Kidney epithelial cell (primary cell): Measurements from ENCODE around the gene CSNK1A1. TPM values are rescaled to one million over a fixed set of nuclear protein-coding genes. Genes with fewer than 3 reads are reported as not detected.

Experiments
- DNase-seq: peaks from one replicate; pipeline ENCODE4 v3.0.0-alpha.2; 2010; ENCODE audit warnings: low read depth
- H3K27me3 ChIP-seq: 2 replicates; pipeline ENCODE4 v1.6.0; 2011; ENCODE audit warnings: low read length; ENCODE audit not compliant: control insufficient read depth, insufficient read depth
- H3K36me3 ChIP-seq: 2 replicates; pipeline ENCODE4 v1.5.1; 2011; ENCODE audit warnings: low read length; ENCODE audit not compliant: control insufficient read depth, insufficient read depth
- H3K4me3 ChIP-seq: 2 replicates; pipeline ENCODE4 v1.5.1; 2011; ENCODE audit warnings: low read depth, mild to moderate bottlenecking, control low read depth, low read length
- total RNA-seq: library from RNA; depleted of rRNA; stranded (reverse); fragments of >200 nt; gene quantifications from 2 replicates; pipeline ENCODE4 v1.2.3, GENCODE V29; 2015
- TF ChIP-seq, protein P1 (sequence below): IDR thresholded peaks from 2 replicates; pipeline ENCODE4 v1.5.1; 2011; ENCODE audit warnings: mild to moderate bottlenecking, moderate library complexity, low read length, control low read depth, inconsistent platforms; ENCODE audit not compliant: insufficient read depth, poor library complexity, severe bottlenecking

The CSNK1A1 gene
- total RNA-seq, 1 donor from 2014 or later: 270 TPM

- no peaks in the 10 kb centered on the region for H3K36me3 ChIP-seq
- no peak for DNase-seq
- H3K27me3 ChIP-seq: no peaks in the 10 kb centered on the region
- TF ChIP-seq, protein P1, sequence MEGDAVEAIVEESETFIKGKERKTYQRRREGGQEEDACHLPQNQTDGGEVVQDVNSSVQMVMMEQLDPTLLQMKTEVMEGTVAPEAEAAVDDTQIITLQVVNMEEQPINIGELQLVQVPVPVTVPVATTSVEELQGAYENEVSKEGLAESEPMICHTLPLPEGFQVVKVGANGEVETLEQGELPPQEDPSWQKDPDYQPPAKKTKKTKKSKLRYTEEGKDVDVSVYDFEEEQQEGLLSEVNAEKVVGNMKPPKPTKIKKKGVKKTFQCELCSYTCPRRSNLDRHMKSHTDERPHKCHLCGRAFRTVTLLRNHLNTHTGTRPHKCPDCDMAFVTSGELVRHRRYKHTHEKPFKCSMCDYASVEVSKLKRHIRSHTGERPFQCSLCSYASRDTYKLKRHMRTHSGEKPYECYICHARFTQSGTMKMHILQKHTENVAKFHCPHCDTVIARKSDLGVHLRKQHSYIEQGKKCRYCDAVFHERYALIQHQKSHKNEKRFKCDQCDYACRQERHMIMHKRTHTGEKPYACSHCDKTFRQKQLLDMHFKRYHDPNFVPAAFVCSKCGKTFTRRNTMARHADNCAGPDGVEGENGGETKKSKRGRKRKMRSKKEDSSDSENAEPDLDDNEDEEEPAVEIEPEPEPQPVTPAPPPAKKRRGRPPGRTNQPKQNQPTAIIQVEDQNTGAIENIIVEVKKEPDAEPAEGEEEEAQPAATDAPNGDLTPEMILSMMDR: no peak
- H3K4me3 ChIP-seq: no peak overlapping the region
Observed at GRCh38 chr5:149488645-149489306, 62.5 kb downstream of the CSNK1A1 start.

DNA sequence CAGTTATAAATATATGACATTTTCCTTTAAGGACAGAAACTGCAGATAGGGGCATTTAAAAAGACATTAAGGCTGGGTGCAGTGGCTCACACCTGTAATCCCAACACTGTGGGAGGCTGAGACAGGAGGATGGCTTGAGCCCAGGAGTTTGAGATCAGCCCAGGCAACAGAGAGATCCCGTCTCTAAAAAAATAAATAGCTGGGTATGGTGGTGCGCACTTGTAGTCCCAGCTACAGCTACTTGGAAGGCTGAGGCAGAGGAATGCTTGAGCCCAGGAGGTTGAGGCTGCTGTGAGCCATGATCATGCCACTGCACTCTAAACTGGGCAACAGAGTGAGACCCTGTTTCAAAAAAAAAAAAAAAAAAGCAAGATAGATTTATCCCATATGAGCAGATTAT is 63.6 kb downstream of the CSNK1A1 start:
- Histone ChIP-seq H3K36me3 (no peaks in the 10 kb centered on the region), H3K4me3 (no peak overlapping the region), H3K27me3 (no peaks in the 10 kb centered on the region)
- no peak for DNase-seq
- TF ChIP-seq, protein P1: no peak

DNA sequence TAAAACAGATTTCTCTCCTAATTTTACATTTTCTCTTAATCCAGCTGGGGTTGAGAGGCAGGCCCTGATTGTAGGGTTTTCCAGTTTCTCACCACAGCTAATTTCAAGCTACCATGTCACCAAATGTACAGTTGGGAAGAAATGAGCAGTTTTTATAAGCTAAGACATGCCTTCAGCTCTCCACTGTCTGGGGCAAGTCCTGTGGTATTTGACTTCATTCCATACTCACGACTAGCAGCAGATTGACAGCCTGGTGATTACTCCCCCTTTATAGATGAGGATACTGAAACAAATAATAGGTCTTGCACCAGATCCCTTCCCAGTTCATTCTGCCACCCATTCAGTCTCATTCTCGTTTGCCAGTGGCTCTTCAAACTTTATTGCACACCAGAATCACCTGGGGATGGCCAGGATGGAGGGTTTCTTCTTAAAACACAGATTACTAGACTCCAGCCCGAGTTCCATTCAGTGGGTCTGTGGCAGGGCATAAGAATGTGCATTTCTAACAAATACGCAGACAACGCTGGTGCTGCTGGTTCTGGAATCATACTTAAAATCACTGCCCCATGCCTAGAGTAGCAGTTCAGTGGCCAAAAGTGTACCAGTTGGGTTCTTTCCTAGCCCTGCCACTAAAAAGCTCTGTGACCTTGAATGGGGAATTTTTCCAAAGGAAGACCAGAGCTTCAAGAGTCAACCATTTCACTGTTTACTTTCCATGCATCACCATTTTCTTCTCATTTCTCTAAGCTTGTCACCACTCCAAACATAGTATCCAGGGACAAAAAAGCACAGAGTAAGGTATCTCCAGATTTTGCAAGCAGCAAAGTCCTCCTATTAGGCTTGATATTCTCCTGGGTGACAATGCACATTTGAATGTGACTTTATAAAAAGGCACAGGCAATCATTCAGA is 64.3 kb downstream of the CSNK1A1 start:
- Histone ChIP-seq H3K4me3 (no peak overlapping the region), H3K27me3 (no peaks in the 10 kb centered on the region), H3K36me3 (no peaks in the 10 kb centered on the region)
- TF ChIP-seq, protein P1: no peak
- DNase-seq: peak; percentile 34

- TF ChIP-seq, protein P1: no peak
- H3K36me3 ChIP-seq: no peaks in the 10 kb centered on the region
- H3K27me3 ChIP-seq: no peaks in the 10 kb centered on the region
- DNase-seq: peak; percentile 97
- no peak overlapping the region for H3K4me3 ChIP-seq
Observed at GRCh38 chr5:149485655-149486615, 65.3 kb downstream of the CSNK1A1 start.

DNA sequence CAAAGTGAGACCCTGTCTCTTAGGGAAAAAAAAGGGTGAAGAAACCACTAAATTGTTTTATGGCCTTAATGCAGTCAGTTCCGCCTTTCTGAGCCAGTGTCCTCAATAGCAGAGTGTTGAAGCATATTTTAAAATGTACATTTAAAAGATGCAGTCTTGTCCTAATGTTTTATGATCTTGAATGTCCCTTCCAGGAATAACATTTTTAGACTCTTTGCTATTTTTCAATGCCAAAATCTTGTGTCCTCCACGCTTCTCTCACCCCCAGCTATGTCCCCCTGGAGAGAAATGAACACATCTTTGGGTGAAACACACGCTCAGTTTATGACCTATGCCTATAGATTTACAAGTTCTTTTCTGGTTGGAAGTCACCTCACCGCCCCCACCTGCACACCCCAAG is 69.8 kb downstream of the CSNK1A1 start:
- TF ChIP-seq, protein P1: no peak
- no peak for DNase-seq
- H3K36me3 ChIP-seq: no peaks in the 10 kb centered on the region
- no peaks in the 10 kb centered on the region for H3K27me3 ChIP-seq
- no peak overlapping the region for H3K4me3 ChIP-seq
